ENCODE measurements around the gene PDE5A. TPM values are rescaled to one million over a fixed set of nuclear protein-coding genes. Genes with fewer than 3 reads are reported as not detected.

Gene PDE5A
- 2.1 to 3.6 TPM (median 3.6 TPM) in 3 replicates for polyA plus RNA-seq
- 1.7 TPM for polyA plus RNA-seq (2011; ENCODE audit: low read depth)
- 1.8 and 3.6 TPM in 2 replicates for polyA plus RNA-seq (2011; cell fraction: cytosol; rRNA removed)
- 5.5 and 6.3 TPM in 2 replicates for polyA plus RNA-seq (2011; cell fraction: nucleus; rRNA removed)
- 1.4 and 2.0 TPM in 2 replicates for polyA plus RNA-seq (2012; ENCODE audit: low replicate concordance)
- 4.6 to 12.2 TPM (median 5.7 TPM) in 3 replicates for polyA minus RNA-seq
- 8.1 TPM for polyA minus RNA-seq (2011; cell fraction: cytosol; rRNA and poly(A)+ RNA removed)
- 8.3 and 16.2 TPM in 2 replicates for polyA minus RNA-seq (2011; cell fraction: nucleus; rRNA and poly(A)+ RNA removed)

GRCh38 chr4:119628281-119629141, at the start of gene PDE5A:
TSS of gene PDE5A (minus strand) at chr4:119628804. CDS start at chr4:119628671, 133 bp downstream.
- Histone ChIP-seq H3K79me2 (ENCODE audit: control insufficient read depth, insufficient read depth, low read length) (no peaks in the 10 kb centered on the region), H3K4me3 (ENCODE audit: control insufficient read depth in 2 of 3, extremely low read depth in 1 of 3, insufficient read depth in 2 of 3, low read depth in 1 of 3, low read length in 3 of 3) (peak within 1 kb of the TSS; percentile 72 to 83 (median 81)), H3K36me3 (ENCODE audit: control insufficient read depth in 2 of 2, extremely low read depth in 1 of 2, insufficient read depth in 2 of 2, low read length in 2 of 2) (no peaks in the 10 kb centered on the region), H4K20me1 (ENCODE audit: control insufficient read depth, extremely low read depth, insufficient read depth, low read length) (no peaks in the 10 kb centered on the region), H3K9ac (ENCODE audit: control insufficient read depth, extremely low read depth, insufficient read depth, low read length) (peak within 1 kb of the TSS; percentile 68), H3K27me3 (ENCODE audit: control insufficient read depth, extremely low read depth, insufficient read depth, low read length) (no peaks in the 10 kb centered on the region), H3K27ac (ENCODE audit: control insufficient read depth, insufficient read depth, low read length) (no peak within 1 kb of the TSS), H2AFZ (ENCODE audit: control insufficient read depth, low read length) (peak within 1 kb of the TSS; percentile 95), H3K9me1 (ENCODE audit: control insufficient read depth, extremely low read depth, insufficient read depth, low read length) (no peaks in the 10 kb centered on the region), H3K4me2 (ENCODE audit: control insufficient read depth, extremely low read depth, insufficient read depth, low read depth, low read length) (peak within 1 kb of the TSS; percentile 94), H3K9me3 (ENCODE audit: control insufficient read depth, low read depth, low read length) (no peaks in the 10 kb centered on the region), H3K4me1 (ENCODE audit: control insufficient read depth, extremely low read depth, insufficient read depth, low read length) (peaks cover 2% of the 10 kb centered on the region)
- no peak for DNase-seq (ENCODE audit: low read depth, low spot score)
- TF ChIP-seq EZH2 (IDR thresholded peaks at IDR 0.05; ENCODE audit: low read length) (no peak), CTCF (optimal IDR thresholded peaks at IDR 0.05 in 1 of 3, IDR thresholded peaks at IDR 0.05 in 1 of 3, conservative IDR thresholded peaks at IDR 0.05 in 1 of 3; ENCODE audit: extremely low read depth in 1 of 3, insufficient read depth in 2 of 3, low read length in 3 of 3) (peak; percentile 57 to 81 (median 76))
- dilution Hi-C loops (cut with MboI; ENCODE audit: extremely low pct_ligation_motif_present, low sequenced_read_pairs), result no loop called here
- FAIRE-seq, result no peak

- dilution Hi-C loops (cut with MboI; ENCODE audit: extremely low pct_ligation_motif_present, low sequenced_read_pairs), result no loop called here
- no peak overlapping the region for H3K27ac ChIP-seq (ENCODE audit: control insufficient read depth, insufficient read depth, low read length)
Measured at GRCh38 chr4:119676101-119676500, 47.5 kb upstream of the PDE5A start.

More at GRCh38 chr4:119676101-119676500, 47.5 kb upstream of the PDE5A start:
- H3K36me3 ChIP-seq (ENCODE audit: control insufficient read depth in 2 of 2, extremely low read depth in 1 of 2, insufficient read depth in 2 of 2, low read length in 2 of 2), result no peaks in the 10 kb centered on the region
- TF ChIP-seq CTCF (optimal IDR thresholded peaks at IDR 0.05 in 1 of 3, IDR thresholded peaks at IDR 0.05 in 1 of 3, conservative IDR thresholded peaks at IDR 0.05 in 1 of 3; ENCODE audit: extremely low read depth in 1 of 3, insufficient read depth in 2 of 3, low read length in 3 of 3) (no peak), EZH2 (IDR thresholded peaks at IDR 0.05; ENCODE audit: low read length) (no peak)
- H3K9me1 ChIP-seq (ENCODE audit: control insufficient read depth, extremely low read depth, insufficient read depth, low read length), result no peaks in the 10 kb centered on the region
- no peaks in the 10 kb centered on the region for H3K9me3 ChIP-seq (ENCODE audit: control insufficient read depth, low read depth, low read length)
- H4K20me1 ChIP-seq (ENCODE audit: control insufficient read depth, extremely low read depth, insufficient read depth, low read length), result no peaks in the 10 kb centered on the region
- FAIRE-seq (no peak), DNase-seq (ENCODE audit: low read depth, low spot score) (no peak)
- H3K4me1 ChIP-seq (ENCODE audit: control insufficient read depth, extremely low read depth, insufficient read depth, low read length), result no peaks in the 10 kb centered on the region
- H3K27me3 ChIP-seq (ENCODE audit: control insufficient read depth, extremely low read depth, insufficient read depth, low read length), result no peaks in the 10 kb centered on the region
- no peak overlapping the region for H2AFZ ChIP-seq (ENCODE audit: control insufficient read depth, low read length)
- H3K9ac ChIP-seq (ENCODE audit: control insufficient read depth, extremely low read depth, insufficient read depth, low read length), result no peak overlapping the region
- no peak overlapping the region for H3K4me2 ChIP-seq (ENCODE audit: control insufficient read depth, extremely low read depth, insufficient read depth, low read depth, low read length)
- no peaks in the 10 kb centered on the region for H3K79me2 ChIP-seq (ENCODE audit: control insufficient read depth, insufficient read depth, low read length)
- H3K4me3 ChIP-seq (ENCODE audit: control insufficient read depth in 2 of 3, extremely low read depth in 1 of 3, insufficient read depth in 2 of 3, low read depth in 1 of 3, low read length in 3 of 3), result no peak overlapping the region

Data from keratinocyte (primary cell).